Stimulated activated naive B cell treated with anti-CD40 and anti-IgM and Interleukin-4, amounts not matched to agents 10 μg/mL and 1 μg/mL and 100 μg/mL, for 72 hours (primary cell): ENCODE measurements around the gene XRCC6.
A peak's percentile ranks its signal among the peaks of the same experiment; 100 is the strongest.
"Not testable (repeated sequence)": the region's sequence is repeated elsewhere in the genome, so short reads cannot be mapped to it uniquely, and the experiment has no call there.

Experiments used
- ATAC-seq, 2 donors: fragments of 150-1000 bp; cut with Tn5 transposase; replicated peaks; 2 replicates each; pipeline ENCODE4 v1.10.0; 2021; ENCODE audit warnings: moderate library complexity in 1 of 2
- DNase-seq: peaks from one replicate; pipeline ENCODE4 v3.0.0; 2021
- H3K27ac Mint-ChIP-seq: one replicate; pipeline ENCODE4 v1.8.0; 2022; ENCODE audit warnings: mild to moderate bottlenecking, mixed read lengths
- H3K27me3 Mint-ChIP-seq, 2 donors: one replicate each; pipeline ENCODE4 v1.8.0; 2022; ENCODE audit warnings: mixed read lengths in 2 of 2
- H3K36me3 Mint-ChIP-seq, 2 donors: one replicate each; pipeline ENCODE4 v1.8.0; 2022; ENCODE audit warnings: mixed read lengths in 2 of 2, mild to moderate bottlenecking in 1 of 2
- H3K4me1 Mint-ChIP-seq, 2 donors: one replicate each; pipeline ENCODE4 v1.8.0; 2022; ENCODE audit warnings: mixed read lengths in 2 of 2, mild to moderate bottlenecking in 1 of 2
- H3K4me3 Mint-ChIP-seq, 2 donors: one replicate each; pipeline ENCODE4 v1.8.0; 2022; ENCODE audit warnings: mild to moderate bottlenecking in 2 of 2, mixed read lengths in 2 of 2, moderate library complexity in 1 of 2
- H3K9me3 Mint-ChIP-seq, 2 donors: one replicate each; pipeline ENCODE4 v1.8.0; 2022; ENCODE audit warnings: mixed read lengths in 2 of 2, mild to moderate bottlenecking in 1 of 2

XRCC6 gene

DNA sequence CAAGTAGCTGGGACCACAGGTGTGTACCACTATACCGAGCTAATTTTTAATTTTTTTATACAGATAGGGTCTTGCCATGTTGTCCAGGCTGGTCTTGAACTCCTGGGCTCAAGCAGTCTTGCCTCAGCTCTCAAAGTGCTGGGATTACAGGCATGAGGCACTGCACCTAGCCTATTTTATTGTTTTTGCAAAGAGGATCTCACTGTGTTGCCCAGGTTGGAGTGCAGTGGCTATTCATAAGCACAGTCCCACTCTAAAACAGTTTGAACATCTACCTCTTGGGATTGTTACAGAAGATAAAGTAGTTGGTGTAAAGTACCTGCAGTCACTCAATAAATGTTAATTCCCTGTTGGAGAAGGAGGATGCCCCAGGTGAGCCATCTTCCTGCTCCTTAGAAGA is 29.1 kb downstream of the XRCC6 start:
- H3K27me3 Mint-ChIP-seq, result no peaks in the 10 kb centered on the region
- peaks cover 1 to 10% of the 10 kb centered on the region in 2 donors for H3K4me1 Mint-ChIP-seq
- H3K27ac Mint-ChIP-seq, result peak overlapping the region; percentile 14
- H3K36me3 Mint-ChIP-seq, result peaks cover 28 to 34% of the 10 kb centered on the region in 2 donors
- ATAC-seq (no peak), DNase-seq (no peak)
- H3K9me3 Mint-ChIP-seq, result no peaks in the 10 kb centered on the region
- no peak overlapping the region for H3K4me3 Mint-ChIP-seq

DNA sequence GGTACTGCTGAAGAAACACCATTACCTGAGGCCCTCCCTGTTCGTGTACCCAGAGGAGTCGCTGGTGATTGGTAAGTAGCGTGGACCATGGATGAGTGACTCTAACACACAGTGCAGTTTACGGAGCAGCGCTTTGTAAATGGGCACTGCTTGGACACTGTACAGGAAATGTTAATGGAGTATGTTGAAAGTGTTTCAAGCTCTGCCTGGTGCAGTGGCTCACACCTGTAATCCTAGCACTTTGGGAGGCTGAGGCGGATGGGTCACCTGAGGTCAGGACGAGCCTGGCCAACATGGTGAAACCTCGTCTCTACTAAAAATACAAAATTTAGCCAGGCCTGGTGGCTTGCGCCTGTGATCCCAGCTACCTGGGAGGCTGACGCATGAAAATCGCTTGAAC is 29.7 kb downstream of the XRCC6 start:
- Mint-ChIP-seq H3K9me3 (no peaks in the 10 kb centered on the region), H3K4me3 (no peak overlapping the region), H3K27me3 (no peaks in the 10 kb centered on the region), H3K4me1 (peaks cover 1 to 10% of the 10 kb centered on the region in 2 donors), H3K27ac (no peak overlapping the region), H3K36me3 (peaks cover 32 to 36% of the 10 kb centered on the region in 2 donors)
- DNase-seq, result no peak
- no peak for ATAC-seq

DNA sequence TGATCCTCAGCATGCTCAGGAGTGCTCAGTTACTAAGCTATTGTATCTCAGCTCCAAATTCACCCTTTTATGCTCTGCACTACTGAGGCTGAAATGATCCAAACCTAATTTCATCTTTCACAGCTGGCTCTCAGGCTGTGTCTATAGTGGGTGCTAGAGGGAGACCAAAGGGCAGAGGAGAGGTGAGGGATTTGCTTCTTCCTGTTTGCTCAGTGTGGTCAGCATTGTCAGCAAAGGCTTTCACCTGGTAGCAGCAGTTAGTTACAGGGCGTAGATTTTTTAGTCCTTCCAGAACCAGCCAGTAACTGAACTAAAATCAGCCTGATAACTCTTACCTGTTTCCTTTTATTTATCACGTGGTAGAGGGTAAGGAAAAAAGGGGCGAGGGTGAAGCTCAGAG is 33.2 kb downstream of the XRCC6 start:
- no peak overlapping the region for H3K27ac Mint-ChIP-seq
- H3K36me3 Mint-ChIP-seq, result peaks cover 22 to 39% of the 10 kb centered on the region in 2 donors

DNA sequence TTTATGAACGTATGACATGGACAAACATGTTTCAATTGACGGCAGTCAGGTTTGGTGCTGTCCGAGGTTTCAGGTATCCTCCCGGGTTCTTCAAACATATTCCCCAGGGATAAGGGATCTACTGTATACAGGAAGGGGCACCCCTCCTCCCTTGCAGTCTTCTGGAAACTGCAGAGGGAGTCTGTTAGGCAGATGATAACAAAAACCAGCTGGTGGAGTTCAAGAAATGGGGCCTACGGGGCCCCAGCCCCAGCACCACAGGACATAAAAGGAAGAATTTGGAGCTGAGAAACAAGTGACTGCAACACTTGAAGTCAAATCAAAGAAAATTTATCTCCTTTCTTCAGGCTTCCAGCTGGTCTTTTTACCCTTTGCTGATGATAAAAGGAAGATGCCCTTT is 35.5 kb downstream of the XRCC6 start:
- Mint-ChIP-seq H3K27me3 (no peaks in the 10 kb centered on the region), H3K4me1 (no peaks in the 10 kb centered on the region), H3K27ac (no peak overlapping the region), H3K9me3 (no peaks in the 10 kb centered on the region), H3K4me3 (no peak overlapping the region), H3K36me3 (peaks cover 35 to 43% of the 10 kb centered on the region in 2 donors)
- DNase-seq (no peak), ATAC-seq (no peak)

More for the DNA sequence above, 33.2 kb downstream of the XRCC6 start:
- H3K4me3 Mint-ChIP-seq, result no peak overlapping the region
- H3K9me3 Mint-ChIP-seq, result no peaks in the 10 kb centered on the region
- no peak for DNase-seq
- no peaks in the 10 kb centered on the region for H3K27me3 Mint-ChIP-seq
- no peak for ATAC-seq
- no peaks in the 10 kb centered on the region for H3K4me1 Mint-ChIP-seq

DNA sequence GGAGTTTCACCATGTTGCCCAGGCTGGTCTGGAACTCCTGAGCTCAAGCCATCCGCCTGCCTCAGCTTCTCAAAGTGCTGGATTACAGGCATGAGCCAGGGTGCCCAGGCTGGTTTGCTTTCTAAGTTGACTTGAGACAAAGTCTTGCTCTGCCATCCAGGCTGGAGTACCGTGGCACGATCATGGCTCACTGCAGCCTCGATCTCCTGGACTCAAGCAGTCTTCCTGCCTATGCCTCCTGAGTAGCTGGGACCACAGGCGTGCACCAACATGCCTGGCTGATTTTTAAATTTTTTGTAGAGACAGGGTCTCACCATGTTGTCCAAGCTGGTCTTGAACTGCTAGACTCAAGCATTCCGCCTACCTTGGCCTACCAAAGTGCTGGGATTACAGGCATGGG is 36.6 kb downstream of the XRCC6 start:
- Mint-ChIP-seq H3K36me3 (peaks cover 36 to 37% of the 10 kb centered on the region in 2 donors), H3K4me1 (no peaks in the 10 kb centered on the region), H3K27me3 (no peaks in the 10 kb centered on the region), H3K9me3 (no peaks in the 10 kb centered on the region), H3K4me3 (no peak overlapping the region), H3K27ac (no peak overlapping the region)
- DNase-seq (no peak), ATAC-seq (no peak)

DNA sequence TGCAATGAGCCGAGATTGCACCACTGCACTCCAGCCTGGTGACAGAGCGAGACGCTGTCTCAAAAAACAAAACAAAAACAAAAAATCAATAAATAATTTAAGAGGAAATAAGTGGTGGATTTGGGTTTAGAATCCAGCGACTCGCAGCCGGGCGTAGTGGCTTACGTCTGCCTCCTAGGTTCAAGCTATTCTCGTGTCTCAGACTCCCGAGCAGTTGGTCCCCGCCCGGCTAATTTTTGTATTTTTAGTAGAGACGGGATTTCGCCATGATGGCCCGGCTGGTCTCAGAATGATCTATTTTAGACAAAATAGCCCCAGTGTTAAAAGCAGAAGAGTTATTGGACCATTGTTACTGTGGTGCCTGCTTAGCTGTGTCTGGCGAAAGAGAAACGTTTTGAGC is 37.8 kb downstream of the XRCC6 start:
- DNase-seq (no peak), ATAC-seq (no peak)
- no peaks in the 10 kb centered on the region for H3K4me1 Mint-ChIP-seq
- H3K36me3 Mint-ChIP-seq, result peaks cover 34 to 35% of the 10 kb centered on the region in 2 donors
- no peak overlapping the region for H3K27ac Mint-ChIP-seq
- no peak overlapping the region for H3K4me3 Mint-ChIP-seq
- no peaks in the 10 kb centered on the region for H3K27me3 Mint-ChIP-seq
- no peaks in the 10 kb centered on the region for H3K9me3 Mint-ChIP-seq

DNA sequence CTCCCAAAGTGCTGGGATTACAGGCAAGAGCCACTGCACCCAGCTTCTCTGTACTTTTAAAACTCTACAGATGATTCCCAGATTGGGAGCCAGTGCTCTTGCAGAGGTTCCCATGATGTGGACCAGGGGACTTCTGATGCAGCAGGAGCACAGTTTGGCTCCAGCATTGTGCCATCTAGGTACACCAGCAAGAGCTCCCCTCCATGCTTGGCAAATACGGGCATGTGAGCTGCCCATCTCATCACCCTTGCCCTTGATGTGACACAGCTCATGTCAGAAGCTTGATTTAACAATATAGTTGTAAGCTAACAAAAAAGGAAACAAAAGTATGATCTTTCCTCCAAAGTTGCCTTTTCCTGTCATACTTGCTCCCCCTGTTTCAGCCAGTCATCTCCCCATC is 38.8 kb downstream of the XRCC6 start:
- DNase-seq (no peak), ATAC-seq (no peak)
- H3K36me3 Mint-ChIP-seq, result peaks cover 30 to 44% of the 10 kb centered on the region in 2 donors
- no peaks in the 10 kb centered on the region for H3K4me1 Mint-ChIP-seq
- H3K9me3 Mint-ChIP-seq, result no peaks in the 10 kb centered on the region
- H3K27me3 Mint-ChIP-seq, result no peaks in the 10 kb centered on the region
- H3K27ac Mint-ChIP-seq, result no peak overlapping the region
- H3K4me3 Mint-ChIP-seq, result no peak overlapping the region

DNA sequence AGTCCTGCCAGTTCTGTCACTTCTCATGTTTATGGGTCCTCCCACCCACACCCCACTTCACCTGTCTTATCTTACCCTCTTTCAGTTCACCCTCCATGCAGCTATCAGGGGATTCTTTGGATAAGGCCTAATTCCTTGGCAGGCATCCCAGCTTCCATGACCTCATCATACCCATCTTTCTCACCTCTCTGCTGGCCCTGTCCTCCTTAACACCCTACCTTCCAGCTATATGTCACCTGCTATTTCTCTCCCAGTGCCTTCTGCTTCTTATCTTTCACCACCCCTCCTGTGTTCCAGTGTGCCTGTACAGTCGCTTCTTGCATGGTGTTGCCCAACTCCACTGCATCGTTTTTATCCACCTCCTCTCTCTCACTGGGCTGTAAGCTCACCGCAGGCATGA is 39.3 kb downstream of the XRCC6 start:
- Mint-ChIP-seq H3K9me3 (no peaks in the 10 kb centered on the region), H3K27ac (peak overlapping the region; percentile 6), H3K4me3 (no peak overlapping the region), H3K4me1 (no peaks in the 10 kb centered on the region), H3K36me3 (peaks cover 33 to 48% of the 10 kb centered on the region in 2 donors), H3K27me3 (no peaks in the 10 kb centered on the region)
- ATAC-seq (no peak), DNase-seq (no peak)

DNA sequence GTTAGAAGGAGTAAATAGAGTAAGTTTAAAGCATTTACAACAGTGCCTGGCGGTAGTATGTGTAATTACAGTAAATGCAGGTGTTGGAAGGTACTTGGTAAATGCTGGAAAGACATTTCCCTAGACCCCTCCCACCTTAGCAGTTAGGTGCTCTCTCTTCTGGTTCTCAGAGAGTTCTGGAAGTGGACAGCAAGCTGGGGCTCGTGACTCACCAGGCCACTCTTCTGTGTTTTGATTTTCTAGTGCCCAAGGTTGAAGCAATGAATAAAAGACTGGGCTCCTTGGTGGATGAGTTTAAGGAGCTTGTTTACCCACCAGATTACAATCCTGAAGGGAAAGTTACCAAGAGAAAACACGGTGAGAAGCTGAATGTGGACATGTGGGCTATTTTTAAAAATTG is 40.0 kb downstream of the XRCC6 start:
- no peak overlapping the region for H3K4me3 Mint-ChIP-seq
- ATAC-seq (no peak), DNase-seq (no peak)
- no peaks in the 10 kb centered on the region for H3K27me3 Mint-ChIP-seq
- peaks cover 32 to 48% of the 10 kb centered on the region in 2 donors for H3K36me3 Mint-ChIP-seq
- no peaks in the 10 kb centered on the region for H3K4me1 Mint-ChIP-seq
- no peaks in the 10 kb centered on the region for H3K9me3 Mint-ChIP-seq
- H3K27ac Mint-ChIP-seq, result peak overlapping the region; percentile 2

DNA sequence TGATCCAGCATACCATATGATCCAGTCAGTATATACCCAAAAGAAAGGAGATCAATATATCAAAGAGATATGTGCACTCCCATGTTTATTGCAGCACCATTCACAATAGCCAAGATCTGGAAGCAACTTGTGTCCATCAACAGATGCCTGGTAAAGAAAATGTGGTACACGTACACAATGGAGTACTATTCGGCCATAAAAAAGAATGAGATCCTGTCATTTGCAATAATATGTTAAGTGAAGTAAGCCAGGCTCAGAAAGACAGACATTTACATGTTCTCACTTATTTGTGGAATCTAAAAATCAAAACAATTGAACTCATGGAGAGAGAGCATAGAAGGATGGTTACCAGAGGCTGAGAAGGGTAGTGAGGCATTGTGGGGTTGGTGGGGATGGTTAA is 40.6 kb downstream of the XRCC6 start:
- no peaks in the 10 kb centered on the region for H3K9me3 Mint-ChIP-seq
- H3K36me3 Mint-ChIP-seq, result peaks cover 32 to 48% of the 10 kb centered on the region in 2 donors
- no peak for ATAC-seq
- H3K27me3 Mint-ChIP-seq, result no peaks in the 10 kb centered on the region
- H3K4me3 Mint-ChIP-seq, result no peak overlapping the region
- DNase-seq, result no peak
- peaks cover 0 to 2% of the 10 kb centered on the region in 2 donors for H3K4me1 Mint-ChIP-seq
- H3K27ac Mint-ChIP-seq, result peak overlapping the region; percentile 2

DNA sequence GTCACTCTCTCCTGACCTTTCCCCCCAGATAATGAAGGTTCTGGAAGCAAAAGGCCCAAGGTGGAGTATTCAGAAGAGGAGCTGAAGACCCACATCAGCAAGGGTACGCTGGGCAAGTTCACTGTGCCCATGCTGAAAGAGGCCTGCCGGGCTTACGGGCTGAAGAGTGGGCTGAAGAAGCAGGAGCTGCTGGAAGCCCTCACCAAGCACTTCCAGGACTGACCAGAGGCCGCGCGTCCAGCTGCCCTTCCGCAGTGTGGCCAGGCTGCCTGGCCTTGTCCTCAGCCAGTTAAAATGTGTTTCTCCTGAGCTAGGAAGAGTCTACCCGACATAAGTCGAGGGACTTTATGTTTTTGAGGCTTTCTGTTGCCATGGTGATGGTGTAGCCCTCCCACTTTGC is 42.5 kb downstream of the XRCC6 start:
- not testable (repeated sequence) for DNase-seq, H3K4me3 Mint-ChIP-seq, H3K9me3 Mint-ChIP-seq, H3K4me1 Mint-ChIP-seq, H3K27me3 Mint-ChIP-seq, ATAC-seq
- H3K36me3 Mint-ChIP-seq, result peaks cover 36 to 42% of the 10 kb centered on the region in 2 donors
- H3K27ac Mint-ChIP-seq, result peak overlapping the region; percentile 56

DNA sequence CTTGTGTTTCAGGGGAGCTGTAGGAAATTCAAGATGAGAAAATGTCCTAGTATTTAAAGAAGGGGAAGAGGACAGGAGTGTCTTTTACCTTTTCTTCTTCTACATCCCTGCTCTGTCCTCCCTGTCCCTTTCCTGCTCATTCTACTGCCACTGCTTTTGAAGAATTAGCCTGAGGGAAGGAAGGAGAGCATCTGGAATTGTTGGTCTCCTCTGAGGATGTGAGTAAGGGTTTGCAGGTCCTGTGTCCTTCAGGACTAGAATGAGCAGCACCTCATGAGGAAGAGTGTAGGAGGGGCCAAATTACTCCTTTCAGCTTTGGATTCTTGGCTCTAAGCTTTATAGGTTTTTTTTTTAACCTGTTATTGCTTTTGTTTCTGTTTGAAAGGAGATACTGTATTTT is 43.4 kb downstream of the XRCC6 start:
- H3K4me3 Mint-ChIP-seq, result no peak overlapping the region
- no peaks in the 10 kb centered on the region for H3K27me3 Mint-ChIP-seq
- ATAC-seq (no peak), DNase-seq (no peak)
- peaks cover 2 to 8% of the 10 kb centered on the region in 2 donors for H3K4me1 Mint-ChIP-seq
- H3K36me3 Mint-ChIP-seq, result peaks cover 39 to 47% of the 10 kb centered on the region in 2 donors
- no peaks in the 10 kb centered on the region for H3K9me3 Mint-ChIP-seq
- H3K27ac Mint-ChIP-seq, result peak overlapping the region; percentile 59

DNA sequence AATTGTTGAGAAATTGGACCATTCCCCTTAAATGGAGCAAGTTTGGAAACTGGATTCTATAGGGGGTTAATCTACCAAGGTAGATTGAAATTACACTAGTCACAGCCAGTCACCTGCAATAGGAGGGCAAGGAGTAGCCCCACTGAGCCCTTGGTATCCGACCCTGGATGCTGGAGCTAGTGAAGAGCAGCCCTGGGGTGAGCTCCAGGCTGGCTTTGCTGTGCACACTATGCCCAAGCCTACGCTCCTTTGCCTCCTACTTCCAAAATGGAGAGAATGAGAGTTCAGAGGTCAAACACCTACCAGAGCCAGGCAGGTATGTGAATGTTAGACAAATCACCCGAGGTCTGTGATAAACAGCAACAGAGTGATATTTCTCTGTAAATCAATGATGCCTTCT is 43.9 kb downstream of the XRCC6 start:
- Mint-ChIP-seq H3K4me3 (no peak overlapping the region), H3K36me3 (peaks cover 37 to 47% of the 10 kb centered on the region in 2 donors), H3K4me1 (peaks cover 2 to 8% of the 10 kb centered on the region in 2 donors), H3K27me3 (no peaks in the 10 kb centered on the region), H3K9me3 (no peaks in the 10 kb centered on the region), H3K27ac (peak overlapping the region; percentile 20)
- no peak for ATAC-seq
- DNase-seq, result no peak

DNA sequence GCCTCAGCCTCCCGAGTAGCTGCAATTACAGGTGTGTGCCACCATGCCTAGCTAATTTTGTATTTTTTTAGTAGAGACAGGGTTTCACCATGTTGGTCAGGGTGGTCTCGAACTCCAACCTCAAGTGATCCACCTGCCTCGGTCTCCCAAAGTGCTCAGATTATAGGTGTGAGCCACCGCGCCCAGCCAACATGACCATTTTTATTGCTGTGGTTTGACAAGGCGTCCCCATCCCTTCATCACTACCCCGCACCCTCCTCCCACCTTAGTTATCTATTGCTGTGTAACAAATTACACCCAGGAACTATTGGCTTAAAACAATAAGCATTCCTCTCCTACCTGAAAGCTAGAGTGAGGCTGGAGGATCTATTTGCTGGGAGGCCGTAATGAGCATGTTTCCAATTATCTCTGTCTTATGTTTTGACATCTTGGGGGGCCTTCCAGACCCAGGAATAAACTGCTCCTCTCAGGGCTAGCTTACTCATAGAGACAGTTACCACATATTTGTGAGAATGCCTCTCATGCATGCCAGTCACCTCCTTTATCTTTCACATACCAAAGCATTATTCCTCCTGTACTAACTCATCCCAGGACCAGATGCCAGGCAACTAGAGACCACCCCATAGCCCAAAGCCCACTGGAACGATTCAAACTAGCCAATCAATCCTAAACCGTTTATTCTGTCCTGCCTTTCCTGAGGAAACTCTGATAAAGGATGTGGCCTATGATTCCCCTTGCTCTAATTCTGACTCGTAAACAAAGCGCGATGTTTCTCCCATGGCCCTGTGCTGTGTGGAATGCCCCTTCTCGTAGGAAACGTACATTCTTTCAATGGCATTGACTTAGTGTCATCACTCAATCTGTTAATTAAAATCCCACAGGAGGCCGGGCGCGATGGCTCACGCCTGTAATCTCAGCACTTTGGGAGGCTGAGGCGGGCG is 48.1 kb downstream of the XRCC6 start:
- peaks cover 4 to 10% of the 10 kb centered on the region in 2 donors for H3K4me1 Mint-ChIP-seq
- no peaks in the 10 kb centered on the region for H3K27me3 Mint-ChIP-seq
- DNase-seq (no peak), ATAC-seq (no peak)
- no peaks in the 10 kb centered on the region for H3K9me3 Mint-ChIP-seq
- H3K36me3 Mint-ChIP-seq, result peaks cover 16 to 43% of the 10 kb centered on the region in 2 donors
- no peak overlapping the region for H3K27ac Mint-ChIP-seq
- no peak overlapping the region for H3K4me3 Mint-ChIP-seq

DNA sequence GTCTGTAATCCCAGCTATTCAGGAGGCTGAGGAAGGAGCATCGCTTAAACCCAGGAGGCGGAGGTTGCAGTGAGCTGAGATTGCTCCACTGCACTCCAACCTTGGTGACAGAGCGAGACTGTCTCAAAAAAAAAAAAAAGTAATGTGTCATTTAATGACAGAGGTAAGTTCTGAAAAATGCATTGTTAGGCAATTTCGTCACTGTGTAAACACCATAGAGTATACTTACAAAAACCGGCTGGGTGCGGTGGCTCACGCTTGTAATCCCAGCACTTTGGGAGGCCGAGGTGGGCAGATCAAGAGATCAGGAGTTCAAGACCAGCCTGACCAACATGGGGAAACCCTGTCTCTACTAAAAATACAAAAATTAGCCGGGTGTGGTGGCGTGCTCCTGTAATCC is 51.0 kb downstream of the XRCC6 start:
- Mint-ChIP-seq H3K36me3 (peaks cover 27 to 53% of the 10 kb centered on the region in 2 donors), H3K4me1 (peaks cover 6 to 17% of the 10 kb centered on the region in 2 donors), H3K27ac (peak overlapping the region; percentile 9)
- not testable (repeated sequence) for ATAC-seq, DNase-seq, H3K9me3 Mint-ChIP-seq, H3K4me3 Mint-ChIP-seq, H3K27me3 Mint-ChIP-seq
